NCI-H510A treated with DMSO at 0.1 percent for 48 hours (cell line): ENCODE results near the gene MGAT5B.
"Not testable (repeated sequence)": the region's sequence is repeated elsewhere in the genome, so short reads cannot be mapped to it uniquely, and the experiment has no call there.

Experiments
- DNase-seq: peaks from one replicate; lab custom pipeline; 2025; lab: John Stamatoyannopoulos, UW

The MGAT5B gene

GRCh38 chr17:76951375-76951905 lies 83.2 kb downstream of the MGAT5B start:
- no peak for DNase-seq

- DNase-seq, result no peak
These were observed 84.2 kb downstream of the MGAT5B start for GRCh38 chr17:76952402-76952801.

- no peak for DNase-seq
These were observed 84.9 kb downstream of the MGAT5B start for GRCh38 chr17:76953066-76953465.

- DNase-seq, result no peak
These were observed 85.7 kb downstream of the MGAT5B start for GRCh38 chr17:76953946-76954345.

GRCh38 chr17:76955191-76955590 lies 87.0 kb downstream of the MGAT5B start:
- no peak for DNase-seq

- DNase-seq, result no peak
These were observed 88.8 kb downstream of the MGAT5B start for GRCh38 chr17:76956846-76957540.

GRCh38 chr17:76957678-76958464 lies 89.7 kb downstream of the MGAT5B start:
- DNase-seq, result no peak

GRCh38 chr17:76958974-76959373 lies 90.8 kb downstream of the MGAT5B start:
- no peak for DNase-seq

GRCh38 chr17:76961869-76962268 lies 93.7 kb downstream of the MGAT5B start:
- DNase-seq, result no peak

- no peak for DNase-seq
These were observed 94.7 kb downstream of the MGAT5B start for GRCh38 chr17:76962858-76963257.

GRCh38 chr17:76966016-76966415 lies 97.8 kb downstream of the MGAT5B start:
- DNase-seq, result no peak

GRCh38 chr17:76966486-76967181 lies 98.4 kb downstream of the MGAT5B start:
- DNase-seq, result no peak

- DNase-seq, result no peak
These were observed 99.6 kb downstream of the MGAT5B start for GRCh38 chr17:76967762-76968161.

- DNase-seq, result peak; percentile 91
These were observed 100.7 kb downstream of the MGAT5B start for GRCh38 chr17:76968707-76969597.

- peak; percentile 70 for DNase-seq
These were observed 101.5 kb downstream of the MGAT5B start for GRCh38 chr17:76969598-76970172.

- DNase-seq, result not testable (repeated sequence)
These were observed 102.0 kb downstream of the MGAT5B start for GRCh38 chr17:76970228-76970627.

- no peak for DNase-seq
These were observed 103.9 kb downstream of the MGAT5B start for GRCh38 chr17:76972046-76972641.

GRCh38 chr17:76973040-76973439 lies 104.8 kb downstream of the MGAT5B start:
- DNase-seq, result no peak

GRCh38 chr17:76974721-76975120 lies 106.5 kb downstream of the MGAT5B start:
- DNase-seq, result no peak

GRCh38 chr17:76978050-76978449 lies 109.8 kb downstream of the MGAT5B start:
- DNase-seq, result not testable (repeated sequence)
